B cell (primary cell): Measurements from ENCODE around the gene PRKX. TPM values are rescaled to one million over a fixed set of nuclear protein-coding genes. Genes with fewer than 3 reads are reported as not detected.

Experiments used
- ATAC-seq: fragments of 200-7000 bp; cut with Tn5 transposase; one replicate; pipeline ENCODE4 v1.10.0; 2021; ENCODE audit warnings: low read depth, mild to moderate bottlenecking, moderate number of reproducible peaks, moderate library complexity
- CTCF ChIA-PET: fragments of 350-600 bp; sonication (Branson Sonifier 250); formaldehyde crosslinking; loops from one replicate; lab custom pipeline; 2021; ENCODE audit warnings: antibody characterized with exemption, inconsistent platforms; lab: Charles Lee
- POLR2A ChIA-PET: fragments of 350-600 bp; sonication (Branson Sonifier 250); formaldehyde crosslinking; loops from one replicate; lab custom pipeline; 2021; ENCODE audit warnings: antibody characterized with exemption; lab: Charles Lee
- DNase-seq: peaks from one replicate; pipeline ENCODE4 v3.0.0; 2013
- H2AFZ ChIP-seq: 2 replicates; pipeline ENCODE4 v1.6.1; 2012; ENCODE audit warnings: mild to moderate bottlenecking, low read depth, low read length; ENCODE audit not compliant: insufficient read depth, poor library complexity, severe bottlenecking
- H3K27ac ChIP-seq, 2 donors: 1 replicate in 1 of 2; 2 replicates in 1 of 2; pipeline ENCODE4 v1.5.1; 2012 to 2013; ENCODE audit warnings: low read length in 2 of 2, mild to moderate bottlenecking in 2 of 2, moderate library complexity in 1 of 2
- H3K27me3 ChIP-seq, 4 experiments: fragments of 200-600 bp in 1 of 4; sonication (generic) in 1 of 4; replicated peaks in 1 of 4; 1 replicate in 2 of 4; 2 replicates in 2 of 4; pipeline versions ENCODE4 v1.6.1 to v1.7.0; 2013 to 2016; ENCODE audit warnings: low read length in 3 of 4, mild to moderate bottlenecking in 2 of 4, mixed read lengths in 1 of 4, moderate library complexity in 1 of 4; ENCODE audit not compliant: insufficient read depth in 4 of 4, control insufficient read depth in 3 of 4; ENCODE audit errors: control extremely low read depth in 1 of 4
- H3K36me3 ChIP-seq, 2 experiments: replicated peaks in 1 of 2; 1 replicate in 1 of 2; 2 replicates in 1 of 2; pipeline versions ENCODE4 v1.6.1 to v1.7.1; 2013; ENCODE audit warnings: low read length in 1 of 2; ENCODE audit not compliant: insufficient read depth in 2 of 2, control insufficient read depth in 1 of 2; ENCODE audit errors: control extremely low read depth in 1 of 2, extremely low read depth in 1 of 2
- H3K4me1 ChIP-seq, 2 donors: fragments of 200-600 bp in 1 of 2; sonication (generic) in 1 of 2; 1 replicate in 1 of 2; 2 replicates in 1 of 2; pipeline versions ENCODE4 v1.5.1 to v1.6.1; 2013 to 2017; ENCODE audit warnings: low read length in 2 of 2; ENCODE audit not compliant: control insufficient read depth in 2 of 2, insufficient read depth in 2 of 2
- H3K4me2 ChIP-seq: replicated peaks from 2 replicates; pipeline ENCODE3; 2012; ENCODE audit warnings: mild to moderate bottlenecking, low read depth, low read length; ENCODE audit not compliant: poor library complexity, severe bottlenecking
- H3K4me3 ChIP-seq, 5 experiments: fragments of 200-600 bp in 1 of 5; sonication (generic) in 1 of 5; 1 replicate in 3 of 5; 2 replicates in 2 of 5; pipeline versions ENCODE4 v1.5.1 to v1.7.0; 2011 to 2016; ENCODE audit warnings: low read length in 4 of 5, mild to moderate bottlenecking in 4 of 5, low read depth in 2 of 5, control low read depth in 1 of 5, moderate library complexity in 1 of 5; ENCODE audit not compliant: insufficient read depth in 1 of 5; ENCODE audit errors: control extremely low read depth in 1 of 5, extremely low read depth in 1 of 5
- H3K79me2 ChIP-seq: fragments of 200-600 bp; sonication (generic); one replicate; pipeline ENCODE4 v1.6.0; 2016; ENCODE audit warnings: low read length; ENCODE audit not compliant: control insufficient read depth, insufficient read depth
- H3K9ac ChIP-seq: fragments of 200-600 bp; sonication (generic); 2 replicates; pipeline ENCODE4 v1.6.1; 2017; ENCODE audit warnings: mild to moderate bottlenecking, low read length, moderate library complexity
- H3K9me3 ChIP-seq, 3 donors: one replicate each; pipeline versions ENCODE4 v1.6.1 to v1.7.1; 2013; ENCODE audit warnings: low read length in 2 of 3; ENCODE audit not compliant: control insufficient read depth in 2 of 3, insufficient read depth in 1 of 3; ENCODE audit errors: control extremely low read depth in 1 of 3
- H4K20me1 ChIP-seq: 2 replicates; pipeline ENCODE4 v1.6.0; 2012; ENCODE audit warnings: mild to moderate bottlenecking, low read length; ENCODE audit not compliant: insufficient read depth, control insufficient read depth, poor library complexity, severe bottlenecking
- H3K27ac Mint-ChIP-seq: one replicate; pipeline ENCODE4 v1.8.0; 2021; ENCODE audit warnings: mixed read lengths
- H3K27me3 Mint-ChIP-seq: one replicate; pipeline ENCODE4 v1.8.0; 2021; ENCODE audit warnings: mixed read lengths
- H3K4me1 Mint-ChIP-seq: one replicate; pipeline ENCODE4 v1.8.0; 2021; ENCODE audit warnings: mixed read lengths
- H3K4me3 Mint-ChIP-seq: one replicate; pipeline ENCODE4 v1.8.0; 2021; ENCODE audit warnings: mixed read lengths
- H3K9me3 Mint-ChIP-seq: one replicate; pipeline ENCODE4 v1.8.0; 2022; ENCODE audit warnings: mixed read lengths; ENCODE audit not compliant: insufficient read depth
- EZH2 ChIP-seq: IDR thresholded peaks from 2 replicates; pipeline ENCODE4 v1.6.1; 2012; ENCODE audit warnings: borderline replicate concordance, low read depth, mild to moderate bottlenecking, moderate library complexity, low read length; ENCODE audit not compliant: insufficient read depth, poor library complexity, severe bottlenecking
- whole genome bisulfite sequencing: methylation state at CpG from one replicate; pipeline ENCODE4 v1.1.5; 2013; ENCODE audit warnings: missing lambda C conversion rate; ENCODE audit not compliant: insufficient coverage; 5-methylcytosine and 5-hydroxymethylcytosine counted together
- intact Hi-C: fragments of 100-400 bp; cut with micrococcal nuclease; formaldehyde crosslinking; loops from one replicate; pipeline ENCODE4 v1.10.0; 2022
- polyA plus RNA-seq: library from polyadenylated mRNA; depleted of rRNA; stranded (reverse); fragments of >200 nt; gene quantifications from 2 replicates; pipeline ENCODE4 v1.2.3, GENCODE V29; 2012
- total RNA-seq, 2 donors: library from RNA; stranded (reverse); fragments of 120-200 nt in 1 of 2; gene quantifications; 1 replicate in 1 of 2; 2 replicates in 1 of 2; pipeline versions ENCODE4 v1.2.3 to v1.2.4, GENCODE V29; 2013 to 2022
- TF ChIP-seq, protein P1 (sequence below): fragments of 200-600 bp; IDR thresholded peaks from one replicate; pipeline ENCODE4 v1.8.0; 2022; ENCODE audit warnings: antibody characterized with exemption, mild to moderate bottlenecking

The PRKX gene
- total and polyA plus RNA-seq, 2 donors (not counting 1 experiment from before 2014, with no cell fraction given): 26.2 to 52.5 TPM

DNA sequence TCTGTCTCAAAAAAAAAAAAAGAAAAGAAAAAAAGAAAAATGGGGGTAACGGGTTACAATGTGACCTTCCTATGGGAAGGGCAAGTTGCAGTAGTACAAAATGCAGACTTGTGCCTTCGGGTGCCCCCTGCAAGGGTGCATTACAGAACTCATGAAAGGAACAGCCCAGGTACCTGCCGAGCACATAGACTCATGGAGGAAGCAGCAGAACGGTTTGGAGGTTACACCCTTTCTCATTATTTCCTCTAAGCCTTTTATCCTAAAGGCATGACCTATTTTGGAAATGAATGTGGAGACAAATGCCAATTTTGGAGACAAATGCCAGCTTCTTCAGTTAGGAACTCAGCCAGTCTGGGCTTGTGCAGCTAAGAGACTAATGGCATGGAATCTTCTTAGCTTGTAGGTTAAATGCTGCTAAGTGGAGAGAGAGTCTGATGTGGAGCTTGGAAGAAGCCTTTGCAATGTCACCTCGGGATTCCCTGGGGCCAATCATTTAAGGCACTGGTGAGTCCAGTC is 44.1 kb upstream of the PRKX start:
- intact Hi-C loops: no loop called here
- Histone ChIP-seq H3K36me3 (no peaks in the 10 kb centered on the region), H3K9me3 (no peaks in the 10 kb centered on the region), H3K27me3 (no peaks in the 10 kb centered on the region), H3K4me2 (no peak overlapping the region), H3K9ac (no peak overlapping the region), H3K79me2 (no peaks in the 10 kb centered on the region), H3K4me1 (no peaks in the 10 kb centered on the region), H3K4me3 (no peak overlapping the region), H2AFZ (no peak overlapping the region), H4K20me1 (no peaks in the 10 kb centered on the region), H3K27ac (no peak overlapping the region)
- ATAC-seq: no peak
- ChIA-PET POLR2A (no interaction called here), CTCF (no interaction called here)
- H3K9me3 Mint-ChIP-seq: no peaks in the 10 kb centered on the region
- no peaks in the 10 kb centered on the region for H3K27me3 Mint-ChIP-seq
- WGBS: no CpG with 5 or more reads among the region's 5 CpGs
- no peak for TF ChIP-seq EZH2
- TF ChIP-seq, protein P1, sequence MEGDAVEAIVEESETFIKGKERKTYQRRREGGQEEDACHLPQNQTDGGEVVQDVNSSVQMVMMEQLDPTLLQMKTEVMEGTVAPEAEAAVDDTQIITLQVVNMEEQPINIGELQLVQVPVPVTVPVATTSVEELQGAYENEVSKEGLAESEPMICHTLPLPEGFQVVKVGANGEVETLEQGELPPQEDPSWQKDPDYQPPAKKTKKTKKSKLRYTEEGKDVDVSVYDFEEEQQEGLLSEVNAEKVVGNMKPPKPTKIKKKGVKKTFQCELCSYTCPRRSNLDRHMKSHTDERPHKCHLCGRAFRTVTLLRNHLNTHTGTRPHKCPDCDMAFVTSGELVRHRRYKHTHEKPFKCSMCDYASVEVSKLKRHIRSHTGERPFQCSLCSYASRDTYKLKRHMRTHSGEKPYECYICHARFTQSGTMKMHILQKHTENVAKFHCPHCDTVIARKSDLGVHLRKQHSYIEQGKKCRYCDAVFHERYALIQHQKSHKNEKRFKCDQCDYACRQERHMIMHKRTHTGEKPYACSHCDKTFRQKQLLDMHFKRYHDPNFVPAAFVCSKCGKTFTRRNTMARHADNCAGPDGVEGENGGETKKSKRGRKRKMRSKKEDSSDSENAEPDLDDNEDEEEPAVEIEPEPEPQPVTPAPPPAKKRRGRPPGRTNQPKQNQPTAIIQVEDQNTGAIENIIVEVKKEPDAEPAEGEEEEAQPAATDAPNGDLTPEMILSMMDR: no peak
- no peaks in the 10 kb centered on the region for H3K4me1 Mint-ChIP-seq
- no peak overlapping the region for H3K27ac Mint-ChIP-seq
- DNase-seq: no peak
- no peak overlapping the region for H3K4me3 Mint-ChIP-seq

- Mint-ChIP-seq H3K4me1 (peaks cover 4% of the 10 kb centered on the region), H3K27me3 (peaks cover 8% of the 10 kb centered on the region), H3K27ac (no peak overlapping the region), H3K9me3 (no peaks in the 10 kb centered on the region), H3K4me3 (no peak overlapping the region)
- no peak overlapping the region for H2AFZ ChIP-seq
- no peaks in the 10 kb centered on the region for H3K9me3 ChIP-seq
- no peaks in the 10 kb centered on the region for H3K4me1 ChIP-seq
- intact Hi-C loops: no loop called here
- H3K27ac ChIP-seq: no peak overlapping the region
- POLR2A ChIA-PET: no interaction called here
- no peak overlapping the region for H3K4me2 ChIP-seq
- DNase-seq: no peak
- H3K9ac ChIP-seq: no peak overlapping the region
- no peaks in the 10 kb centered on the region for H3K79me2 ChIP-seq
- no peaks in the 10 kb centered on the region for H4K20me1 ChIP-seq
- H3K36me3 ChIP-seq: no peaks in the 10 kb centered on the region
- no peak for ATAC-seq
- TF ChIP-seq, protein P1: no peak
- no peak for TF ChIP-seq EZH2
- CTCF ChIA-PET: no interaction called here
- no peaks in the 10 kb centered on the region for H3K27me3 ChIP-seq
- no peak overlapping the region for H3K4me3 ChIP-seq
- WGBS: 73% methylated on average over 2 of the region's 3 CpGs
Measured at GRCh38 chrX:3748052-3748559, 34.7 kb upstream of the PRKX start.
